Fibroblast of lung (primary cell): ENCODE results near the gene SORL1.
"Not testable (repeated sequence)": the region's sequence is repeated elsewhere in the genome, so short reads cannot be mapped to it uniquely, and the experiment has no call there.

Experiments used
- CTCF ChIP-seq, 2 donors: IDR thresholded peaks in 1 of 2; conservative IDR thresholded peaks in 1 of 2; 1 replicate in 1 of 2; 2 replicates in 1 of 2; pipeline ENCODE4 v1.5.1; 2011 to 2012; ENCODE audit warnings: low read length in 2 of 2, control low read depth in 1 of 2, inconsistent platforms in 1 of 2, low read depth in 1 of 2, mild to moderate bottlenecking in 1 of 2
- EZH2 ChIP-seq: IDR thresholded peaks from 2 replicates; pipeline ENCODE4 v1.5.1; 2012; ENCODE audit warnings: low read length, control low read depth, mild to moderate bottlenecking; ENCODE audit errors: missing control alignments

DNA sequence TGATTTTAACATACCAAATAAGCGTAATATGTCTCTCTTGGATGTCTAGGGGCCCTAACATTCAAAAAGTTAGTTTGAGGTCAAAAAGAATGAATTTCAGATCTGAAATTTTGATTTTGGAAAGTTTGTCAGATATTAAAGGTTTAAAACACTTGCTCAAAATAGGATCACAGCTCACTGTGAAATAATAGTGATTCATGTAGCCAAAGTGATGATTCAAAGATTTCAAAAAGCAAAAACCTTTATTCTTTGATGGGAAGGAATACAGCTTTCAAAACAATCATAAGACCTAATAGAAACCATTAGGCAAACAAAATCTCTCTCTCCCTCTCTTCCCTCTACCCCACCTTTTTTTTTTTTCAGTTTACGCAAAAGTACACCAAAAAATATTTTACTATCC lies 42.1 kb upstream of the SORL1 start:
- TF ChIP-seq EZH2; CTCF (conservative IDR thresholded peaks at IDR 0.05 in 1 of 2, IDR thresholded peaks at IDR 0.05 in 1 of 2; ENCODE audit: low read depth in 1 of 2, low read length in 2 of 2): not testable (repeated sequence)
